ENCODE data around the gene PRDX6.

- TF ChIP-seq CTCF (IDR thresholded peaks at IDR 0.05; ENCODE audit: extremely low read depth in 1 of 2, insufficient read depth in 1 of 2, low read depth in 1 of 2, low read length in 2 of 2) = no peak
- TF ChIP-seq POLR2A (IDR thresholded peaks at IDR 0.05; ENCODE audit: low read depth, low read length) = no peak
Observed at GRCh38 chr1:173447224-173447623, 29.9 kb upstream of the PRDX6 start.
